Sigmoid colon (tissue), 4 donors: ENCODE results near the gene CBY2.

Source experiments
- POLR2A ChIP-seq, 2 donors: fragments of 450-650 bp; IDR thresholded peaks; one replicate each; pipeline ENCODE4 v1.6.1; 2016; ENCODE audit warnings: antibody characterized with exemption in 2 of 2, mild to moderate bottlenecking in 2 of 2, moderate library complexity in 2 of 2
- POLR2AphosphoS5 ChIP-seq, 4 donors: sonication (generic); formaldehyde crosslinking; IDR thresholded peaks; one replicate each; pipeline ENCODE4 v1.6.1; 2017; ENCODE audit warnings: antibody characterized with exemption in 4 of 4

- TF ChIP-seq POLR2A (IDR thresholded peaks at IDR 0.05) = no peak
- no peak for TF ChIP-seq POLR2AphosphoS5 (IDR thresholded peaks at IDR 0.05)
Observed at GRCh38 chr13:45763419-45763818, 61.3 kb downstream of the CBY2 start.
